Dermis blood vessel endothelial cell (primary cell): ENCODE measurements around the gene CYP2C19. TPM values are rescaled to one million over a fixed set of nuclear protein-coding genes. Genes with fewer than 3 reads are reported as not detected.
"Not testable (repeated sequence)": the region's sequence is repeated elsewhere in the genome, so short reads cannot be mapped to it uniquely, and the experiment has no call there.

Experiments used
- DNase-seq: peaks from one replicate; pipeline ENCODE4 v3.0.0; 2010
- total RNA-seq: library from RNA; depleted of rRNA; stranded (reverse); fragments of >200 nt; gene quantifications from 2 replicates; pipeline ENCODE4 v1.2.3, GENCODE V29; 2014

CYP2C19 gene
- total RNA-seq, 1 donor from 2014 or later = not detected

GRCh38 chr10:94889123-94889522, 126.6 kb downstream of the CYP2C19 start:
- DNase-seq = no peak

GRCh38 chr10:94890264-94891022, 128.0 kb downstream of the CYP2C19 start:
- no peak for DNase-seq

GRCh38 chr10:94898414-94898813, 135.9 kb downstream of the CYP2C19 start:
- not testable (repeated sequence) for DNase-seq

GRCh38 chr10:94902080-94902479, 139.6 kb downstream of the CYP2C19 start:
- no peak for DNase-seq

- DNase-seq = no peak
Measured at GRCh38 chr10:94902570-94902969, 140.1 kb downstream of the CYP2C19 start.

Other genes with a start within 250 kb of the CYP2C19 start
- 26.7 and 73.2 TPM in 2 replicates for gene HELLS, start 216.9 kb upstream of the CYP2C19 start, total RNA-seq
- gene CYP2C18, start 79.0 kb upstream of the CYP2C19 start, total RNA-seq = not detected in 2 replicates
- not detected in 2 replicates for gene CYP2C9, start 176.0 kb downstream of the CYP2C19 start, total RNA-seq